DND-41 (cell line): ENCODE measurements around the gene SNPH.

Source experiments
- ATAC-seq: fragments of 200-7000 bp; cut with Tn5 transposase; 3 replicates; pipeline ENCODE4 v1.9.1; 2021; ENCODE audit warnings: low read depth; ENCODE audit not compliant: insufficient read depth
- DNase-seq: peaks from one replicate; pipeline ENCODE4 v3.0.0-alpha.2; 2020
- H2AFZ ChIP-seq: 2 replicates; pipeline ENCODE4 v1.6.0; 2012; ENCODE audit warnings: low read depth, low read length
- H3K27ac ChIP-seq: 2 replicates; pipeline ENCODE4 v1.5.1; 2012; ENCODE audit warnings: low read length, inconsistent platforms
- H3K27me3 ChIP-seq: fragments of 200-600 bp; sonication (generic); 2 replicates; pipeline ENCODE4 v1.6.0; 2012; ENCODE audit warnings: low read length, mild to moderate bottlenecking, inconsistent platforms; ENCODE audit not compliant: insufficient read depth, poor library complexity
- H3K36me3 ChIP-seq: 2 replicates; pipeline ENCODE4 v1.5.1; 2012; ENCODE audit warnings: low read length, inconsistent platforms; ENCODE audit not compliant: insufficient read depth
- H3K4me1 ChIP-seq: 2 replicates; pipeline ENCODE4 v1.5.1; 2012; ENCODE audit warnings: mild to moderate bottlenecking, low read length; ENCODE audit not compliant: insufficient read depth
- H3K4me2 ChIP-seq: 2 replicates; pipeline ENCODE4 v1.6.0; 2012; ENCODE audit warnings: mild to moderate bottlenecking, moderate library complexity, low read length, inconsistent platforms; ENCODE audit not compliant: insufficient read depth
- H3K4me3 ChIP-seq, 2 experiments: fragments of 200-600 bp in 1 of 2; shearing (Covaris generic) in 1 of 2; 2 replicates each; pipeline ENCODE4 v1.5.1; 2012 to 2016; ENCODE audit warnings: inconsistent platforms in 2 of 2, low read length in 2 of 2, mild to moderate bottlenecking in 2 of 2, low read depth in 1 of 2, moderate library complexity in 1 of 2
- H3K79me2 ChIP-seq: 2 replicates; pipeline ENCODE4 v1.6.0; 2012; ENCODE audit warnings: low read length, inconsistent platforms; ENCODE audit not compliant: insufficient read depth
- H3K9ac ChIP-seq: 2 replicates; pipeline ENCODE4 v1.6.0; 2012; ENCODE audit warnings: low read depth, mild to moderate bottlenecking, inconsistent platforms, low read length, moderate library complexity
- H3K9me3 ChIP-seq: 2 replicates; pipeline ENCODE4 v1.5.1; 2012; ENCODE audit warnings: low read length, moderate library complexity, mild to moderate bottlenecking, inconsistent platforms; ENCODE audit not compliant: insufficient read depth, severe bottlenecking
- H4K20me1 ChIP-seq: 2 replicates; pipeline ENCODE4 v1.6.0; 2012; ENCODE audit warnings: low read length; ENCODE audit not compliant: insufficient read depth
- EZH2 ChIP-seq: IDR thresholded peaks from 3 replicates; pipeline ENCODE4 v1.6.1; 2012; ENCODE audit warnings: borderline replicate concordance, low read depth, mild to moderate bottlenecking, moderate library complexity, low read length, inconsistent platforms; ENCODE audit not compliant: severe bottlenecking
- TF ChIP-seq, protein P1 (sequence below): IDR thresholded peaks from 2 replicates; pipeline ENCODE4 v1.5.1; 2012; ENCODE audit warnings: borderline replicate concordance, low read length, moderate library complexity, mild to moderate bottlenecking; ENCODE audit not compliant: poor library complexity, severe bottlenecking; ENCODE audit errors: extremely low read depth

The SNPH gene

DNA sequence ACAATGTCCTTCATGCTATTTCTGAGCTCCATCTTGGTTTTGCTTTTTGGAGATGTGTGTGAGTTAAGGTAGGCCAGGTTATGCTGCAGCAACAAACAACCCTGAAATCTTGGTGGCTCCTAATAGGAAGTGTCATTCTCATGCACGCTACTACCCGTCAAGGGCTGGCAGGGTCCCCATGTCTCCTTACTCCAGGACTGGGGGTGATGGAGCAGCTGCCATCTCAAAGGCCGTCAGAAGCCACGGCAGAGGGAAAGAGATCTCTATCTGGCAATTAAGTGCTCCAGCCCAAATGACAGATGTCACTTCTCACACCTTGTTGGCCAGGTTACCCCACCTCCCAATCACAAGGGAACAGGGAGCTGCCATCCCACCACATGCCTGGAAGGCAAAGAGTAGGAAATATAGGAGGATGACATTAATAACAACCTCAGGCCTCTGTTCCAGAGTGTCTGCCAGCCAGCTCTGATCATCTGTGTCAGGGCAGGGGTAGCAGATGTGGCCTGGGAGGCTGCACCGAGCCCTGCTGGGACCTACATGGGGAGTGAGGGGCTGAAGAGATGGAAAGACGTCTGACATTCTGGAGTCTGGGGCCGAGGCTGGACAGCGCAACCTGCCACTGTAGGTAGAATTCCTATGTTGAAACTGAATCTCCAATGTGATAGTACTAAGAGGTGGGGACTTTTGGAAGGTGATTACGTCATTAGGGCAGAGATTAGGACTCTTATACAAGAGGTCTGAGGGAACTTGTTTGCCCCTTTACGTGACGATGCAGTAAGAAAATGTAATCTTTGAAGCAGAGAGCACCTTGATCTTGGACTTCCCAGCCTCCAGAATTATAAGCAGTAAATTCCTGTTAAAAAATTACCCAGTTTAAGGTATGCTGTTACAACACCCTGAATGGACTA lies 67.6 kb downstream of the SNPH start:
- H3K36me3 ChIP-seq, result peaks cover 55% of the 10 kb centered on the region
- H3K4me2 ChIP-seq, result no peak overlapping the region
- no peak overlapping the region for H3K27ac ChIP-seq
- DNase-seq, result peak; percentile 2
- ATAC-seq, result no peak
- H4K20me1 ChIP-seq, result peaks cover 71% of the 10 kb centered on the region
- TF ChIP-seq, protein P1, sequence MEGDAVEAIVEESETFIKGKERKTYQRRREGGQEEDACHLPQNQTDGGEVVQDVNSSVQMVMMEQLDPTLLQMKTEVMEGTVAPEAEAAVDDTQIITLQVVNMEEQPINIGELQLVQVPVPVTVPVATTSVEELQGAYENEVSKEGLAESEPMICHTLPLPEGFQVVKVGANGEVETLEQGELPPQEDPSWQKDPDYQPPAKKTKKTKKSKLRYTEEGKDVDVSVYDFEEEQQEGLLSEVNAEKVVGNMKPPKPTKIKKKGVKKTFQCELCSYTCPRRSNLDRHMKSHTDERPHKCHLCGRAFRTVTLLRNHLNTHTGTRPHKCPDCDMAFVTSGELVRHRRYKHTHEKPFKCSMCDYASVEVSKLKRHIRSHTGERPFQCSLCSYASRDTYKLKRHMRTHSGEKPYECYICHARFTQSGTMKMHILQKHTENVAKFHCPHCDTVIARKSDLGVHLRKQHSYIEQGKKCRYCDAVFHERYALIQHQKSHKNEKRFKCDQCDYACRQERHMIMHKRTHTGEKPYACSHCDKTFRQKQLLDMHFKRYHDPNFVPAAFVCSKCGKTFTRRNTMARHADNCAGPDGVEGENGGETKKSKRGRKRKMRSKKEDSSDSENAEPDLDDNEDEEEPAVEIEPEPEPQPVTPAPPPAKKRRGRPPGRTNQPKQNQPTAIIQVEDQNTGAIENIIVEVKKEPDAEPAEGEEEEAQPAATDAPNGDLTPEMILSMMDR, result no peak
- no peak for TF ChIP-seq EZH2
- no peak overlapping the region for H3K4me3 ChIP-seq
- no peak overlapping the region for H3K9ac ChIP-seq
- peaks cover 43% of the 10 kb centered on the region for H3K79me2 ChIP-seq
- peaks cover 4% of the 10 kb centered on the region; the same call in 1 of the 2 replicates for H3K4me1 ChIP-seq
- H3K27me3 ChIP-seq, result no peaks in the 10 kb centered on the region
- no peak overlapping the region for H2AFZ ChIP-seq
- H3K9me3 ChIP-seq, result no peaks in the 10 kb centered on the region

DNA sequence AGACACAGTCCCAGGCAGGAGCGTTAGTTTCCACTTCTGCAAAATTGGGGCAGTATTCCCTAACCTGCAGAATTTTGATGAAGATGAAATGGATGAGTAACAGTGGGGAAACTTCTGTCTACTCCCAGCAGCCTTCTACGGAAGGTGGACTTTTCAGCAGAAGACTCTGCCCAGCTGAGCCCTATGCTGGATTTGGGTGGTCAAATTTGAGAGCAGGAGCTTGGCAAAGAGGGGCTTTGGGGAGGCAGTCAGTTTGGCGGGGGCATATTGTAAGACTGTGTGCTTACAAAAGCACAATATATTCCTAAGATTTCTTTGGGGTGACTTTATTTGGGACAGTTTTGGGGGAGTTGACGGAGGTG lies 68.3 kb downstream of the SNPH start:
- peaks cover 37% of the 10 kb centered on the region for H3K79me2 ChIP-seq
- no peak overlapping the region for H3K27ac ChIP-seq
- no peak for ATAC-seq
- no peaks in the 10 kb centered on the region for H3K9me3 ChIP-seq
- peaks cover 54% of the 10 kb centered on the region for H3K36me3 ChIP-seq
- DNase-seq, result no peak
- H2AFZ ChIP-seq, result no peak overlapping the region
- H4K20me1 ChIP-seq, result peaks cover 68% of the 10 kb centered on the region
- H3K4me3 ChIP-seq, result no peak overlapping the region
- H3K4me1 ChIP-seq, result no peaks in the 10 kb centered on the region
- TF ChIP-seq, protein P1, result no peak
- TF ChIP-seq EZH2, result no peak
- no peak overlapping the region for H3K9ac ChIP-seq
- no peaks in the 10 kb centered on the region for H3K27me3 ChIP-seq
- no peak overlapping the region for H3K4me2 ChIP-seq

DNA sequence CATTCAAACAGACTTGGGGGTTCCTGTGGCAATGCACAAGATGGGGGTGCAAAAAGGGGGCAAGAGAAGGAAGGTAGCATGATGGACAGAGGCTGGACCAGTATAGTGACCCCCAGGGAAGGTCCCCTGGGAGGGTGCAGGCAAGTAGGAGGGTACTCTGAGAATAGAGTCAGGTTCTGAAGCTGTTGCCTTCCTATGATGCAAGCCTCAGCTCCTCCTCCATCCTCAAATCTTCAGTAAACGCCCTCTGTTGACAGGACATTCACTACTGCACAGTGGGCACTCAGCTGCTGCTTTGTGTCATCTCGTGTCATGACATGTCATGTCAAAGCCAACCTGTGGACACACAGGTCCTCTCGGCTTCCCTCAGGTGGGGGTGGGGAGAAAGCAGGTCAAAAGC lies 68.7 kb downstream of the SNPH start:
- Histone ChIP-seq H3K9ac (no peak overlapping the region), H2AFZ (no peak overlapping the region), H4K20me1 (peaks cover 64% of the 10 kb centered on the region), H3K79me2 (peaks cover 33% of the 10 kb centered on the region), H3K27ac (no peak overlapping the region), H3K36me3 (peaks cover 54% of the 10 kb centered on the region), H3K4me3 (no peak overlapping the region), H3K9me3 (no peaks in the 10 kb centered on the region), H3K4me1 (no peaks in the 10 kb centered on the region), H3K27me3 (no peaks in the 10 kb centered on the region), H3K4me2 (no peak overlapping the region)
- TF ChIP-seq, protein P1, result peak; percentile 12
- no peak for TF ChIP-seq EZH2
- ATAC-seq (no peak), DNase-seq (peak; percentile 6)
